HepG2 (cell line): Measurements from ENCODE around the gene TMEM132D. TPM values are rescaled to one million over a fixed set of nuclear protein-coding genes. Genes with fewer than 3 reads are reported as not detected.

ENCODE experiments used
- ATAC-seq: fragments of 200-7000 bp; cut with Tn5 transposase; 3 replicates; pipeline ENCODE4 v1.9.1; 2020; ENCODE audit warnings: mild to moderate bottlenecking, moderate library complexity
- BruUV-seq: library from RNA; stranded (reverse); fragments of 400-500 nt; replicated peaks from 2 replicates; lab custom pipeline; 2021; lab: Mats Ljungman, UMichigan
- CTCF ChIA-PET: fragments of 300-600 bp; formaldehyde crosslinking; extraction: SDS; loops from one replicate; lab custom pipeline; 2021; ENCODE audit warnings: low total read pairs, inconsistent platforms, low intra/inter-chr PET ratio; lab: Yijun Ruan, JAX
- POLR2A ChIA-PET: fragments of 350-600 bp; sonication (Branson Sonifier 250); formaldehyde crosslinking; loops from one replicate; lab custom pipeline; 2020; ENCODE audit warnings: antibody characterized with exemption, inconsistent platforms; lab: Yijun Ruan, JAX
- DNase-seq: peaks from one replicate; pipeline ENCODE4 v3.0.0-alpha.2; 2015; ENCODE audit warnings: low spot score
- FAIRE-seq: peaks from 3 replicates; lab custom pipeline; 2011; peaks lifted over from hg19 to GRCh38; lab: Jason Lieb, UNC
- H2AFZ ChIP-seq: one replicate; pipeline ENCODE4 v1.6.1; 2011; ENCODE audit warnings: low read length, inconsistent platforms
- H3K27ac ChIP-seq: fragments of 300-600 bp; 3 replicates; pipeline ENCODE4 v1.8.0; 2011; ENCODE audit warnings: mixed run types, mild to moderate bottlenecking, mixed read lengths, low read length, inconsistent platforms; ENCODE audit not compliant: insufficient read depth; ENCODE audit errors: extremely low read length
- H3K27me3 ChIP-seq, 2 experiments: fragments of 200-600 bp in 1 of 2; 2 replicates in 1 of 2; 3 replicates in 1 of 2; pipeline versions ENCODE4 v1.6.0 to v1.8.0; 2011; ENCODE audit warnings: low read length in 2 of 2, mild to moderate bottlenecking in 2 of 2, moderate library complexity in 2 of 2, inconsistent platforms in 1 of 2; ENCODE audit not compliant: insufficient read depth in 2 of 2, control insufficient read depth in 1 of 2
- H3K36me3 ChIP-seq, 2 experiments: fragments of 200-600 bp in 1 of 2; replicated peaks in 1 of 2; 2 replicates in 1 of 2; 3 replicates in 1 of 2; pipeline versions ENCODE4 v1.5.1 to v1.8.0; 2011; ENCODE audit warnings: low read length in 2 of 2, inconsistent platforms in 1 of 2; ENCODE audit not compliant: insufficient read depth in 2 of 2, control insufficient read depth in 1 of 2
- H3K4me1 ChIP-seq: 2 replicates; pipeline ENCODE4 v1.5.1; 2012; ENCODE audit warnings: low read length, inconsistent platforms; ENCODE audit not compliant: insufficient read depth
- H3K4me2 ChIP-seq: 2 replicates; pipeline ENCODE4 v1.6.0; 2011; ENCODE audit warnings: low read depth, low read length, inconsistent platforms
- H3K4me3 ChIP-seq, 3 experiments: fragments of 200-600 bp in 1 of 3; sonication (generic), shearing (Covaris generic) in 1 of 3; replicated peaks in 1 of 3; 2 replicates each; pipeline ENCODE4 v1.5.1; 2011 to 2016; ENCODE audit warnings: low read length in 3 of 3, inconsistent platforms in 2 of 3, low read depth in 2 of 3, mild to moderate bottlenecking in 2 of 3, control low read depth in 1 of 3, mixed read lengths in 1 of 3; ENCODE audit not compliant: insufficient read depth in 1 of 3
- H3K79me2 ChIP-seq: one replicate; pipeline ENCODE4 v1.6.1; 2011; ENCODE audit warnings: low read length, inconsistent platforms; ENCODE audit not compliant: insufficient read depth
- H3K9ac ChIP-seq: 2 replicates; pipeline ENCODE4 v1.6.0; 2011; ENCODE audit warnings: mild to moderate bottlenecking, low read depth, low read length, inconsistent platforms; ENCODE audit not compliant: insufficient read depth
- H3K9me3 ChIP-seq: 2 replicates; pipeline ENCODE4 v1.5.1; 2012; ENCODE audit warnings: mild to moderate bottlenecking, low read length
- H4K20me1 ChIP-seq: 2 replicates; pipeline ENCODE4 v1.6.0; 2011; ENCODE audit warnings: inconsistent platforms, mild to moderate bottlenecking, low read length, moderate library complexity; ENCODE audit not compliant: insufficient read depth
- ATF7 ChIP-seq, 2 experiments: fragments of 450-650 bp in 1 of 2; sonication (generic) in 1 of 2; formaldehyde crosslinking in 1 of 2; IDR thresholded peaks; 2 replicates each; pipeline versions ENCODE4 v1.4.0 to v1.6.1; 2016 to 2020; ENCODE audit warnings: antibody characterized with exemption in 1 of 2, mild to moderate bottlenecking in 1 of 2, missing genetic modification reagents in 1 of 2
- BCLAF1 ChIP-seq: fragments of 450-650 bp; IDR thresholded peaks from 2 replicates; pipeline ENCODE4 v1.6.1; 2017; ENCODE audit warnings: mild to moderate bottlenecking
- CREB1 ChIP-seq, 2 experiments: fragments of 450-650 bp in 1 of 2; IDR thresholded peaks; 2 replicates each; pipeline ENCODE4 v1.6.1; 2016 to 2017; ENCODE audit warnings: control low read depth in 1 of 2, mild to moderate bottlenecking in 1 of 2, missing compliant biosample characterization in 1 of 2, missing genetic modification characterization in 1 of 2
- GABPA ChIP-seq, 2 experiments: IDR thresholded peaks; 2 replicates each; pipeline ENCODE4 v1.6.1; 2011 to 2016; ENCODE audit warnings: low read depth in 2 of 2, low read length in 1 of 2, missing biosample characterization in 1 of 2, missing genetic modification characterization in 1 of 2
- HMGA1 ChIP-seq: sonication (generic); formaldehyde crosslinking; conservative IDR thresholded peaks from 2 replicates; pipeline ENCODE4 v1.4.0; 2020; ENCODE audit warnings: missing genetic modification reagents
- JUN ChIP-seq: sonication (generic); formaldehyde crosslinking; IDR thresholded peaks from 2 replicates; pipeline ENCODE4 v1.4.0; 2020; ENCODE audit warnings: mild to moderate bottlenecking, missing genetic modification reagents
- MAFF ChIP-seq: IDR thresholded peaks from 2 replicates; pipeline ENCODE4 v1.6.1; 2011; ENCODE audit warnings: low read depth, low read length, improper control_type of control experiment
- MAFK ChIP-seq, 2 experiments: IDR thresholded peaks in 1 of 2; conservative IDR thresholded peaks in 1 of 2; 2 replicates each; pipeline ENCODE4 v1.6.1; 2011; ENCODE audit warnings: improper control_type of control experiment in 2 of 2, low read length in 2 of 2
- ZNF232 ChIP-seq: sonication (generic); formaldehyde crosslinking; IDR thresholded peaks from 2 replicates; pipeline ENCODE4 v1.4.0; 2020; ENCODE audit warnings: missing genetic modification reagents, borderline replicate concordance
- ZNF281 ChIP-seq: sonication (generic); formaldehyde crosslinking; IDR thresholded peaks from 2 replicates; pipeline ENCODE4 v1.4.0; 2020; ENCODE audit warnings: missing genetic modification reagents, borderline replicate concordance
- ZNF337 ChIP-seq: sonication (generic); formaldehyde crosslinking; IDR thresholded peaks from 2 replicates; pipeline ENCODE4 v1.5.1; 2020; ENCODE audit warnings: missing genetic modification reagents, low read depth, mild to moderate bottlenecking, borderline replicate concordance
- ZNF34 ChIP-seq: sonication (generic); formaldehyde crosslinking; IDR thresholded peaks from 2 replicates; pipeline ENCODE4 v1.4.0; 2020; ENCODE audit warnings: mild to moderate bottlenecking, missing genetic modification reagents, borderline replicate concordance
- ZNF383 ChIP-seq: sonication (generic); formaldehyde crosslinking; IDR thresholded peaks from 2 replicates; pipeline ENCODE4 v1.4.0; 2020; ENCODE audit warnings: missing genetic modification reagents, mild to moderate bottlenecking, borderline replicate concordance
- WGBS: methylation state at CpG from one replicate; pipeline ENCODE4 v1.1.6; 2017; ENCODE audit warnings: low lambda C conversion rate; 5-methylcytosine and 5-hydroxymethylcytosine counted together
- in situ Hi-C: cut with HindIII; loops from 2 replicates; pipeline ENCODE4 v1.10.0; 2017; ENCODE audit warnings: low pct_unique_long_range_greater_than_20kb; ENCODE audit not compliant: extremely low pct_ligation_motif_present
- intact Hi-C: fragments of 100-400 bp; cut with micrococcal nuclease; formaldehyde crosslinking; loops from one replicate; pipeline ENCODE4 v1.10.0; 2022; ENCODE audit not compliant: unreplicated experiment
- polyA plus RNA-seq, 8 experiments: library from polyadenylated mRNA; depleted of rRNA in 3 of 8; stranded (reverse) in 7 of 8; unstranded in 1 of 8; fragments of >200 nt; fragmentation: Illumina TruSeq in 4 of 8; extraction: Trizol in 4 of 8; gene quantifications; 2 replicates each; pipeline versions ENCODE4 v1.2.1 to v1.2.3, GENCODE V29; 2011 to 2016; ENCODE audit warnings: low read depth in 4 of 8, missing spikeins in 1 of 8, mixed read lengths in 1 of 8; ENCODE audit not compliant: insufficient read depth in 1 of 8
- total RNA-seq, 5 experiments: library from RNA; depleted of rRNA; stranded (reverse); fragments of >200 nt; fragmentation: Illumina TruSeq; extraction: Trizol; gene quantifications; 2 replicates each; pipeline ENCODE4 v1.2.3, GENCODE V29; 2016; ENCODE audit warnings: low read depth in 1 of 5

Gene TMEM132D
- total and polyA plus RNA-seq, 2 of the 13 experiments (the other 11 are each of a cell fraction or from before 2014, with no cell fraction given): not detected

GRCh38 chr12:129503802-129504201, 400.0 kb downstream of the TMEM132D start:
- Histone ChIP-seq H3K9ac (no peak overlapping the region), H4K20me1 (no peaks in the 10 kb centered on the region), H3K9me3 (no peaks in the 10 kb centered on the region), H3K4me2 (no peak overlapping the region), H3K36me3 (no peaks in the 10 kb centered on the region), H3K4me1 (no peaks in the 10 kb centered on the region), H3K79me2 (no peaks in the 10 kb centered on the region), H3K4me3 (no peak overlapping the region), H3K27ac (no peak overlapping the region), H3K27me3 (no peaks in the 10 kb centered on the region; a peak in 1 of 5 replicates), H2AFZ (no peak overlapping the region)
- BruUV-seq: no TSS peak
- TF ChIP-seq HMGA1 (CRISPR knock-in tag) (no peak), MAFK (conservative IDR thresholded peaks at IDR 0.05 in 1 of 2, IDR thresholded peaks at IDR 0.05 in 1 of 2; ENCODE audit: low read length in 2 of 2) (peak in 1 of 2 experiments; percentile 21; a peak in 1 of 4 replicates), MAFF (peak; percentile 39; the same call in 1 of the 2 replicates), ATF7 (IDR thresholded peaks at IDR 0.05) (peak; percentile 73), ATF7 (CRISPR knock-in tag; IDR thresholded peaks at IDR 0.05) (no peak), CREB1 (IDR thresholded peaks at IDR 0.05) (peak; percentile 99), CREB1 (CRISPR knock-in tag; IDR thresholded peaks at IDR 0.05) (no peak)
- in situ Hi-C loops: no loop called here
- ATAC-seq (no peak), DNase-seq (no peak), FAIRE-seq (no peak)
- intact Hi-C loops: no loop called here
- POLR2A ChIA-PET: no interaction called here
- 3% methylated on average over 1 of the region's 1 CpG for WGBS
- CTCF ChIA-PET: no interaction called here

- ATAC-seq (no peak), DNase-seq (no peak), FAIRE-seq (no peak)
- Histone ChIP-seq H3K4me1 (no peaks in the 10 kb centered on the region), H3K36me3 (no peaks in the 10 kb centered on the region), H3K4me2 (no peak overlapping the region), H4K20me1 (no peaks in the 10 kb centered on the region), H3K4me3 (no peak overlapping the region), H3K9me3 (no peaks in the 10 kb centered on the region), H3K27me3 (no peaks in the 10 kb centered on the region; a peak in 1 of 5 replicates), H3K79me2 (no peaks in the 10 kb centered on the region), H3K9ac (no peak overlapping the region), H2AFZ (no peak overlapping the region), H3K27ac (no peak overlapping the region)
- in situ Hi-C loops (no loop called here), intact Hi-C loops (no loop called here)
- no TSS peak for BruUV-seq
- WGBS: 24% methylated on average over 6 of the region's 6 CpGs
- ChIA-PET POLR2A (no interaction called here), CTCF (no interaction called here)
- no peak for TF ChIP-seq ZNF281 (CRISPR knock-in tag)
- TF ChIP-seq JUN (CRISPR knock-in tag): no peak
- TF ChIP-seq BCLAF1: no peak
- TF ChIP-seq ZNF232: no peak
- TF ChIP-seq GABPA (IDR thresholded peaks at IDR 0.05; ENCODE audit: low read depth, low read length): no peak
- no peak for TF ChIP-seq GABPA (CRISPR knock-in tag; IDR thresholded peaks at IDR 0.05; ENCODE audit: low read depth)
- no peak for TF ChIP-seq ZNF34 (CRISPR knock-in tag)
- no peak for TF ChIP-seq ZNF337 (CRISPR knock-in tag)
- TF ChIP-seq ZNF383: no peak
Measured at GRCh38 chr12:129496226-129496625, 407.6 kb downstream of the TMEM132D start.
